HG03135 (cell line): ENCODE results near the gene RHOB.

ENCODE experiments used
- ATAC-seq: cut with Tn5 transposase; IDR thresholded peaks from one replicate; pipeline ENCODE4 v1.9.1; 2021; ENCODE audit warnings: mild to moderate bottlenecking, moderate library complexity; ENCODE audit not compliant: unreplicated experiment

The RHOB gene

GRCh38 chr2:20472569-20472968 is 25.7 kb downstream of the RHOB start:
- no peak for ATAC-seq

DNA sequence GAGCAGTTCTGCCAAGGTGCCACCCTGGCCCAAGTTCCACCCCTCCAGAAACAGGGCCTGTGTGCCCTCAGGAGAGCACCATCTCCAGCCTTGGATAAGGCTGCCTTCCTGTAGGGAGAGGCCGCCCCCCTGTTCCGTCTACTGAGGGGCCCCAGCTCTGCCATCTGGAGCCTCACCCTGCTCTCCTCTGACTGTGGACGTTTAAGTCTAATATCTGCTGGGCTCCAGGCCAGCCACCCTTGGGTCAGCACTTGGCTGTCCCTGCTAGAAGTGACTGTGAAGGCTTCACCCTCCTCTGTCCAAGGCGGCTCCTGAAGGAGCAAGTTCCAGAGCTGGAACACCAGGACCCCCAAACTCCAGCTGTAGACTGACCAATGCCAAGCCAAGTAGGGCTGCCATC is 26.3 kb downstream of the RHOB start:
- ATAC-seq: no peak

DNA sequence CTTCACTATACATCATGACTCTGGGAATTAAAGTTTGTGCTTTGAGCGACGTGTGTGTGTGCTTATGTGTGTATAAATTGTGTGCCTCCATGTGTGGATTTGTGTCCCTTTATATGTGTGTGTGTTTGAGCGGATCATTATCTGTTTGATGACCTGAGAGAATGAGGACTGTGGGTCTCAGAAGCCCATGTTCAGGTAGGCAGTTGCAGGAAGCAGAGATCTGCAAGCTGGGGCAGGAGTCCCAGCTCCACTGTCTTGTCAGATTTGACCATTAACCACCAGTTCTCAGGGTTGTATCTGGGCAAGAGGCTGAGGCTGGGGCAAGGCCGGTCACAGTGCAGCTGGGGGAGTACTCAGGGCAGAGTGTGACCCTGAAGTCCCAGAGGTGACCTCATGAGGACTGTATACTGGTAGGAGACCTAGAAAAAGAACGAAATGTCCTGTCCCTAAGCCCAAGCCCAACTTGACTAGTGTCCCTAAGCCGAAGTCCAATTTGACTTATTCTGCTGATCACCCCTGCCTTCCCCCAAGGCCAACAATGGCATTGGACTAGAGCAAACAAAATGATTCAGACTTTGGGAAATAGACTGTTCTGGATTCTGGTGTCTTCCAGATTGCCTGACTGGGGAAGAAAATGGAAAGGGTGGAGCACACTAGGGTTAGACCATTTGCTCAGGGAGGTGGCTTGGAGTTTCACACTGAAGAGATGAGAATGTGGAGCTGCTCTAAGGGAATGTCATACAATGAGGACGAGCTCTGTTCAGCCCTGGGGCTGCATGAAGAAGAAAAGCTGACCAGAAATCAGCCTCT is 28.1 kb downstream of the RHOB start:
- no peak for ATAC-seq

- no peak for ATAC-seq
Measured at GRCh38 chr2:20475567-20475952, 28.7 kb downstream of the RHOB start.

DNA sequence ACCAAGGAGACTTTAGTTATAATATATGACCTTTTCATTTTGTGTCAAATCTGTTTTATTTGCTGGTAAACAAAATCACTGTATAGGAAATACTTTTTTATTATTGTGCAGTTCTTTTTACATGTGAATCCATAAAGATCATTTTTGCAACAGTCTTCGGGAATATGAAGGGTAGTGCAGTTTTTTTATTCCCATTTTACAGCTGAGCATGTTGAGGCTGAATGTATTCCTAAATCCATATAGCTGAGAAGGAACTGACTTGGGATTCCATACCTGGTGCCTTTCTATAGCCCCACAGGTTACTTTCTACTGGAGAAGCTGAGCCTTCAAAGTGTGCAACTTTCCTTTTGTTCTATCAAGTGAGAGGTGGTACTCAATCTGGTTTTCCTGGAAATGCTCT is 29.6 kb downstream of the RHOB start:
- no peak for ATAC-seq

DNA sequence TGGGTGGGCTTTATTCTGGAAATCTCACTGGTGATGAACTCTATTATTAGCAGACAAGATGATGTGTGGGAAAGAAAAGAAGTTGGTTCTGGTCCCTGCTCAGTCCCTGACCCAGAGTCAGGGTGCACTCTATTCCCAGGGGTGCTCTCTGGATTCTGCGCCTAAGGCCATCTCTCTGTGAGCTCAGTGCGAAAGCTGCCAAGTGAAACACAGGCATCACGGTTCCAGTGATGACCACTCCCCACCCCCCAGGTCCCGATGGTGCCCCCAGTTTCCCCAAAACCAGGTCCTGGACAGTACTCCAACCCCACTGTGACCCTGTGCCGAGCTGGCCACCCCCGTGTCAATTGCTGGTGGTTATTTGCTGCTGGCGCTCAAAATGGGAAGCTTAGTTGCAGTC is 30.1 kb downstream of the RHOB start:
- ATAC-seq: no peak

DNA sequence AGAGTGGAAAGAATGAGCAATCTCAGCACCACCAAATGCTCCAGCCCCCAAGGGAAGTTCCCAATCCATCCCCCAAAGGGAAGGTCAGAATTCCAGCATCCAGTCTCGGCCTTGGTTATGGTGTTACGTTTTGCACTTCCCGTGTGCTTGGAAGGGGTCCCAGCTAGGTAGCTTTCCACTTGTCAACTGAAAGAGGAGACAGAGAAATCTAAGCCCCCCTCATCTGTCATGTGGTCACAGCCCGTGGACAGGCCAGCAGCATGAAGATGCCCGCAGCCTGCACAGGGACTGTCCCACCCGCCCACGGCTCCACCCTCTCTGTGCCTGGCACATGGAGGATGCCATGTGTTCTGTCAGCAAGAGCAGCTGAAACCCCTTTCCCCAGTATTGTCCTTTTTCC is 32.1 kb downstream of the RHOB start:
- no peak for ATAC-seq

GRCh38 chr2:20479835-20480234 is 33.0 kb downstream of the RHOB start:
- ATAC-seq: no peak

DNA sequence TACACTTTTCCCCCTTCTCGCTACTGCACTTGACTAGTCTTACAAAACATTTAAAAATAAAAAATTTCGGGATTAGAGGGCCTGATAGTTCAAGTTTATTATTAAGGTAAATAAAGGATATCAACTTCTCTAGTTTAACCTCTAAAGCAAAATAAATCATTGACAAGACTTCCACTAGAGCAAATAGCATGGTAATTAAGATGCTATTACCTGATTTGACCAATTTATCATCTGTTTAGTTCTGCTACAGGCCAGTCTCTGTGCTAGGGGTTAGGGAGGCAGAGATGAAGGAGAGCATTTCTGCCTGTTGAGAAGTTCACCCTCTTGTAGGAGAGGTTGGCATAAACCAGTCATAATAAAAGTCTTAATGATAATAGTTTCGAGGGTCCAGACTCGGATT is 34.0 kb downstream of the RHOB start:
- no peak for ATAC-seq

DNA sequence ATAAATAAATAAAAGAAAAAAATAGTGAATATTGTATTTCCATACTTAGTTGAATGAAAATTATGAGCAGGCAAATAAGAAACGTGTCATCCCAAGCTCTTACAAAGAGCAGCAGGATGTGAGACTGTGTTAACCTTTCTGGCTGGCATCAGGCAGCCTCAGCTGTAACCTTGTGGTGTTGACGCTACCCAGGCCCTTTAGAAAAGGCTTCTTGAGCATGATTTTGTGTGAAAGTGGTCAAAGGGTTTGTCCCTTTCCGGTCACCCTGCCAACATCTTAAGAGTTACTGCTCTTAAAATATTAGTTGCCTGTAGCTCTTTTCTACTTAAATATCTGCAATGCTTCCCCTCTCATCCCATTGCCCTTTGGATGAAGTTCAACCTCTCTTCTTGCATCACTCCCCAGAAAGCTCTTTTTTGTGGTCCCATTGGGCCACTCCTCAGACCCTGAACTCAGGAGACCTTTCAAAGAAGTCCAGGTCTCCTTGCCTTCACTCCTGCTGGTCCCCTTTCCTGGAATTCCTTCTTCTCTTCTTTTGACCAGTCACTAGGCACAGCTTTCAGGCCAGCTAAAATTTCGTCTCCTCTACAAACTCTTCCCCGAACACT is 35.0 kb downstream of the RHOB start:
- ATAC-seq: no peak

- ATAC-seq: no peak
Measured at GRCh38 chr2:20482725-20483124, 35.9 kb downstream of the RHOB start.

- no peak for ATAC-seq
Measured at GRCh38 chr2:20483194-20483895, 36.5 kb downstream of the RHOB start.

GRCh38 chr2:20484034-20484617 is 37.3 kb downstream of the RHOB start:
- no peak for ATAC-seq

DNA sequence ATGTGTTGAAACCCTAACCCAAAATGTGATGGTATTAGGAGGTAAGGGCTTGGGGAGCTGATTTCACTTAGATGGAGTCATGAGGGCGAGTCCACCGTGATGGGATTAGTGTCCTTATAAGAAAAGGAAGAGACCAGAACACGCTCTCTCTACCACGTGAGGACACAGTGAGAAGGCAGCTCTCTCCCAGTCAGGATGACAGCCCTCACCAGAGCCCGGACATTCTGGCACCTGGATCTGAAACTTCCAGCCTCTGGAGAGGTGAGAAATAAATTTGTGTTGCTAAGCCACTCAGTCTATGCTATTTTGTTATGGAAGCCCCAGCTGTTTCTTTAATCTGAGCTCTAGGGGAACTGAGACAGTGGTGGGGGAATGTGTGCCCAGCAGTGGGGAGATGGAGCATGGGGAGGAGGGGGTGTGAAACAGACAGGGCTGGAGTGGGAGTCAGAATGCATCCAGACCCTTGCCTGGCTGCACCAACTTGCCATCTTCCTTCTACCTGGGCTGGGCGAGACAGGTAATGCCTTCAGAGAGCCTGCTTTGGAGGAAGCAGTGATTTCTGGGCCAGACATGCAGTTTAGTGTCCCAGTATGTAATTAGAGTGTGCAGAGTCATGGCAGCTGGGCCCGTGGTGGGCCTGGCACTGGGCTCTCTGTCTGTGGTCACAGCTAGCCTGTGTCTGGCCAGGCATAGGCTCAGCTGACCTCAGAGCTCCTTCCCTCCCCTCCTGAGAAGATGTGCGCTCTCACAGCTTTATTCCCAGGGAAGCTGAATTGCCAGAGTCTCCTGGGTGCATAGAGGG is 38.1 kb downstream of the RHOB start:
- ATAC-seq: no peak

- ATAC-seq: no peak
Measured at GRCh38 chr2:20485612-20486388, 38.9 kb downstream of the RHOB start.

DNA sequence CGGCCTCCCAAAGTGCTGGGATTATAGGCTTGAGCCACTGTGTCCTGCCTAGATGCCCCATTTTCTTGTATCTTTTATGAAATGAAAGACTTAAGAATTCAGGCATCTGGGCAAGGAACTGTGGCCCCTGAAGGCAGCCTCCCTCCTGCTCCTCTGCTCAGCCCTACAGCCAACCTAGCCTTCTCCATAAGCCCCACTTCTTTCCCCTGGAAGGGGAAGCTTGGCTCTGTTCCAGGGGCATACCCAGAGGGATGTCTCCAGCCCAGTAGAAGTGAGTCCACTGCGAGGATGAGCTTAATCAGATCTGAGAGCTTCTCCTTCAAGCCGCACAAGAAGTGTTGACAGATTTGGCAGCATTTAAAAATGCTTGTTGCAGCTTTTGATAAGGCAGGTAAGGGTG is 39.7 kb downstream of the RHOB start:
- ATAC-seq: no peak

- no peak for ATAC-seq
Measured at GRCh38 chr2:20487030-20487391, 40.1 kb downstream of the RHOB start.

DNA sequence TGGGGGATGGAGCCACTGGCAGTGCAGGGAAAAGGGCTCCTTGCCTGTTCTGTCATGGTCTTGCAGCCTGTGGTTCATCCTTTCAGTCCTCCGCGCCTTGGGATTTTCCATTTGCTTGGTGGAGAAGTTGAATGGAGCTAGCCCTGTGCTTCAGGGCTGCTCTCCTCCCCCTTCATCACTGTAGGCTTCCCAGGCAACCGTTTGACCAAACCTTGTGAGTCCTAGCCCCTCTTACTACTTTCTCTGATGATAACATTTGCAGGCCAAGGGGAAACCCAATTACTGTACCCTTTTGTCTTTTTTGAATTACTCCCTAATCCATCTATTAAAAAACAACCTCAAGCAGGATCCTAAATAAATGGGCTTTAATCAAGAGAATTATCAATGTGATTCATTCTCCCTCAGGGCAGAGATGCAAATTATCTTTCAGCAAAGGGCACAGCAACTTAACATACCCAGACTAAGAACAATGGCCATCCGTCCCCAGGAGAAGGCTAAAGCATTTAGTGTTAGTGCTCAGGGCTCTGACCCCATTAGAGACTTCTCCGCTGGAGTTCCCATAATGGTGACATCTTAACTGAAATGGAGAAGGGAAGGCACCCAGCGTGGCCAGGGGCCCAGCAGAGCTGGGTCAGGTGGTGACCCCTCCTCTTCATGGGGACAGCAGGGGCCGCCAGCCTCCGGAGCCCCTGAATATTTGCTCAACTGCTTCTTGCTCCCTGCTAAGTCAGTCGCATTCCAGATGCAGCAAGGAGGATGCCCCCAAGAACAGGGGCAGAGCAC is 40.7 kb downstream of the RHOB start:
- ATAC-seq: no peak

- no peak for ATAC-seq
Measured at GRCh38 chr2:20488201-20488641, 41.3 kb downstream of the RHOB start.
